HEK293 (cell line): ENCODE measurements around the gene ATXN7L3B.

Source experiments
- CTCF ChIA-PET: fragments of 350-600 bp; formaldehyde crosslinking; extraction: SDS; loops from one replicate; lab custom pipeline; 2021; ENCODE audit warnings: antibody characterized with exemption; lab: Yijun Ruan, JAX
- POLR2A ChIA-PET: fragments of 300-600 bp; formaldehyde crosslinking; extraction: SDS; loops from one replicate; lab custom pipeline; 2020; ENCODE audit warnings: antibody characterized with exemption, inconsistent platforms; lab: Yijun Ruan, JAX
- H3K27ac ChIP-seq: fragments of 200-500 bp; sonication (Bioruptor generic); 2 replicates; pipeline ENCODE4 v1.5.1; 2014; ENCODE audit warnings: low read depth, low read length, control low read depth, inconsistent platforms; ENCODE audit errors: extremely low read depth
- H3K36me3 ChIP-seq, 2 experiments: fragments of 200-500 bp in 1 of 2; sonication (Bioruptor generic) in 1 of 2; 1 replicate in 1 of 2; 2 replicates in 1 of 2; pipeline ENCODE4 v1.5.1; 2014 to 2017; ENCODE audit warnings: inconsistent platforms in 2 of 2, low read length in 2 of 2; ENCODE audit not compliant: control insufficient read depth in 2 of 2, insufficient read depth in 1 of 2
- H3K4me1 ChIP-seq: fragments of 200-500 bp; sonication (Bioruptor generic); 2 replicates; pipeline ENCODE4 v1.5.1; 2014; ENCODE audit warnings: mild to moderate bottlenecking, low read length, inconsistent platforms; ENCODE audit not compliant: control insufficient read depth, insufficient read depth
- H3K4me3 ChIP-seq: 2 replicates; pipeline ENCODE4 v1.5.1; 2011; ENCODE audit warnings: low read depth, mild to moderate bottlenecking, control low read depth, low read length, moderate library complexity
- H3K9me3 ChIP-seq: fragments of 200-500 bp; sonication (Bioruptor generic); 2 replicates; pipeline ENCODE4 v1.5.1; 2014; ENCODE audit warnings: low read depth, low read length, inconsistent platforms; ENCODE audit not compliant: control insufficient read depth, insufficient read depth
- ATF2 ChIP-seq: fragments of 450-650 bp; formaldehyde crosslinking; IDR thresholded peaks from 2 replicates; pipeline ENCODE4 v1.5.1; 2016; ENCODE audit warnings: missing biosample characterization, missing genetic modification characterization, low read depth
- BCL6B ChIP-seq: fragments of 450-650 bp; formaldehyde crosslinking; IDR thresholded peaks from 2 replicates; pipeline ENCODE4 v1.5.1; 2017; ENCODE audit warnings: missing biosample characterization, missing genetic modification characterization
- IKZF3 ChIP-seq: fragments of 450-650 bp; IDR thresholded peaks from 2 replicates; pipeline ENCODE4 v1.5.0; 2018; ENCODE audit warnings: missing biosample characterization, mild to moderate bottlenecking, missing genetic modification characterization, moderate library complexity
- KLF1 ChIP-seq: fragments of 450-650 bp; formaldehyde crosslinking; IDR thresholded peaks from 2 replicates; pipeline ENCODE4 v1.5.1; 2016; ENCODE audit warnings: missing biosample characterization, missing genetic modification characterization
- KLF17 ChIP-seq: fragments of 450-650 bp; formaldehyde crosslinking; IDR thresholded peaks from 2 replicates; pipeline ENCODE4 v1.5.1; 2016; ENCODE audit warnings: missing biosample characterization, missing genetic modification characterization
- OSR2 ChIP-seq: fragments of 450-650 bp; formaldehyde crosslinking; IDR thresholded peaks from 2 replicates; pipeline ENCODE4 v1.5.1; 2016; ENCODE audit warnings: missing biosample characterization, missing genetic modification characterization
- SALL2 ChIP-seq: fragments of 450-650 bp; formaldehyde crosslinking; IDR thresholded peaks from 2 replicates; pipeline ENCODE4 v1.5.0; 2017; ENCODE audit warnings: missing biosample characterization, mild to moderate bottlenecking, missing genetic modification characterization, borderline replicate concordance
- SCRT1 ChIP-seq: fragments of 450-650 bp; formaldehyde crosslinking; IDR thresholded peaks from 2 replicates; pipeline ENCODE4 v1.5.1; 2016; ENCODE audit warnings: missing biosample characterization, missing genetic modification characterization, borderline replicate concordance
- SCRT2 ChIP-seq: fragments of 450-650 bp; formaldehyde crosslinking; IDR thresholded peaks from 2 replicates; pipeline ENCODE4 v1.5.1; 2016; ENCODE audit warnings: missing biosample characterization, missing genetic modification characterization
- ZBTB44 ChIP-seq: fragments of 450-650 bp; IDR thresholded peaks from 2 replicates; pipeline ENCODE4 v1.5.1; 2018; ENCODE audit warnings: missing biosample characterization, mild to moderate bottlenecking, missing genetic modification characterization
- ZNF112 ChIP-seq: fragments of 450-650 bp; formaldehyde crosslinking; IDR thresholded peaks from 2 replicates; pipeline ENCODE4 v1.5.0; 2017; ENCODE audit warnings: missing biosample characterization, missing genetic modification characterization
- ZNF132 ChIP-seq: fragments of 450-650 bp; formaldehyde crosslinking; IDR thresholded peaks from 2 replicates; pipeline ENCODE4 v1.5.1; 2017; ENCODE audit warnings: missing biosample characterization, missing genetic modification characterization, borderline replicate concordance
- ZNF292 ChIP-seq: fragments of 450-650 bp; formaldehyde crosslinking; IDR thresholded peaks from 2 replicates; pipeline ENCODE4 v1.5.1; 2016; ENCODE audit warnings: low read depth, missing biosample characterization, missing genetic modification characterization, borderline replicate concordance
- ZNF335 ChIP-seq: fragments of 450-650 bp; formaldehyde crosslinking; conservative IDR thresholded peaks from 2 replicates; pipeline ENCODE4 v1.5.1; 2016; ENCODE audit warnings: missing biosample characterization, missing genetic modification characterization
- ZNF341 ChIP-seq: fragments of 450-650 bp; formaldehyde crosslinking; IDR thresholded peaks from 2 replicates; pipeline ENCODE4; 2016; ENCODE audit warnings: low read depth, missing biosample characterization, missing genetic modification characterization
- ZNF366 ChIP-seq: fragments of 450-650 bp; formaldehyde crosslinking; conservative IDR thresholded peaks from 2 replicates; pipeline ENCODE4 v1.5.1; 2016; ENCODE audit warnings: missing biosample characterization, missing genetic modification characterization
- ZNF473 ChIP-seq: fragments of 450-650 bp; formaldehyde crosslinking; IDR thresholded peaks from 2 replicates; pipeline ENCODE4 v1.5.1; 2017; ENCODE audit warnings: missing biosample characterization, missing genetic modification characterization
- ZNF518A ChIP-seq: fragments of 450-650 bp; formaldehyde crosslinking; conservative IDR thresholded peaks from 2 replicates; pipeline ENCODE4 v1.5.1; 2016; ENCODE audit warnings: low read depth, missing biosample characterization, missing genetic modification characterization
- ZNF624 ChIP-seq: fragments of 450-650 bp; formaldehyde crosslinking; IDR thresholded peaks from 2 replicates; pipeline ENCODE4 v1.5.1; 2017; ENCODE audit warnings: missing biosample characterization, missing genetic modification characterization
- ZNF645 ChIP-seq: fragments of 450-650 bp; formaldehyde crosslinking; IDR thresholded peaks from 2 replicates; pipeline ENCODE4; 2016; ENCODE audit warnings: missing biosample characterization, missing genetic modification characterization
- ZNF658 ChIP-seq: fragments of 450-650 bp; formaldehyde crosslinking; IDR thresholded peaks from 2 replicates; pipeline ENCODE4; 2016; ENCODE audit warnings: missing biosample characterization, missing genetic modification characterization
- ZNF670 ChIP-seq: fragments of 450-650 bp; formaldehyde crosslinking; IDR thresholded peaks from 2 replicates; pipeline ENCODE4 v1.5.1; 2016; ENCODE audit warnings: missing biosample characterization, missing genetic modification characterization, low read depth
- ZNF768 ChIP-seq: fragments of 450-650 bp; formaldehyde crosslinking; IDR thresholded peaks from 2 replicates; pipeline ENCODE4 v1.5.1; 2018; ENCODE audit warnings: missing biosample characterization, mild to moderate bottlenecking, missing genetic modification characterization

ATXN7L3B gene

GRCh38 chr12:74559728-74560127, 22.1 kb downstream of the ATXN7L3B start:
- Histone ChIP-seq H3K4me1 (no peaks in the 10 kb centered on the region), H3K9me3 (no peaks in the 10 kb centered on the region), H3K4me3 (no peak overlapping the region), H3K36me3 (no peaks in the 10 kb centered on the region), H3K27ac (no peak overlapping the region)
- POLR2A ChIA-PET: no interaction called here
- CTCF ChIA-PET: no interaction called here
- TF ChIP-seq ZNF335 (no peak), ZNF341 (tag by site-specific recombination) (no peak), IKZF3 (tag by site-specific recombination) (no peak), ZNF473 (no peak), ZNF645 (no peak), OSR2 (tag by site-specific recombination) (no peak), ATF2 (tag by site-specific recombination) (no peak), ZNF658 (tag by site-specific recombination) (no peak), ZNF132 (no peak), KLF17 (no peak), ZNF768 (tag by site-specific recombination) (no peak), SCRT2 (tag by site-specific recombination) (no peak), ZBTB44 (tag by site-specific recombination) (no peak), KLF1 (tag by site-specific recombination) (no peak), SALL2 (tag by site-specific recombination) (no peak)

- Histone ChIP-seq H3K36me3 (no peaks in the 10 kb centered on the region), H3K27ac (no peak overlapping the region), H3K4me1 (no peaks in the 10 kb centered on the region), H3K4me3 (no peak overlapping the region), H3K9me3 (no peaks in the 10 kb centered on the region)
- POLR2A ChIA-PET: no interaction called here
- TF ChIP-seq BCL6B: no peak
- no peak for TF ChIP-seq ZNF112
- no peak for TF ChIP-seq ZNF670
- CTCF ChIA-PET: no interaction called here
These were observed 26.3 kb downstream of the ATXN7L3B start for GRCh38 chr12:74563927-74564326.

GRCh38 chr12:74578486-74578885, 40.9 kb downstream of the ATXN7L3B start:
- Histone ChIP-seq H3K9me3 (no peaks in the 10 kb centered on the region), H3K27ac (no peak overlapping the region), H3K36me3 (no peaks in the 10 kb centered on the region), H3K4me1 (no peaks in the 10 kb centered on the region), H3K4me3 (no peak overlapping the region)
- ChIA-PET CTCF (no interaction called here), POLR2A (no interaction called here)
- TF ChIP-seq SCRT1 (tag by site-specific recombination): no peak
- no peak for TF ChIP-seq ZNF518A (tag by site-specific recombination)
- TF ChIP-seq ZNF292 (tag by site-specific recombination): no peak
- no peak for TF ChIP-seq ZNF624 (tag by site-specific recombination)
- TF ChIP-seq ZNF366 (tag by site-specific recombination): no peak
